Upper lobe of left lung (tissue), 6 donors: ENCODE results near the gene LRRC10B. TPM values are rescaled to one million over a fixed set of nuclear protein-coding genes. Genes with fewer than 3 reads are reported as not detected.

Source experiments
- ATAC-seq, 2 donors: fragments of 200-7000 bp; cut with Tn5 transposase; one replicate each; pipeline ENCODE4 v1.9.1; 2022; ENCODE audit warnings: mild to moderate bottlenecking in 2 of 2, moderate library complexity in 2 of 2; ENCODE audit not compliant: low FRiP score in 2 of 2
- DNase-seq, 2 donors: peaks; one replicate each; pipeline ENCODE4 v3.0.0-alpha.2; 2019 to 2020
- H3K27ac ChIP-seq, 4 donors: fragments of 200-600 bp; sonication (generic); one replicate each; pipeline ENCODE4 v1.5.1; 2016 to 2019
- H3K27me3 ChIP-seq, 4 donors: fragments of 200-600 bp; sonication (generic); one replicate each; pipeline ENCODE4 v1.5.1; 2017 to 2019
- H3K36me3 ChIP-seq, 4 donors: fragments of 200-600 bp; sonication (generic); one replicate each; pipeline ENCODE4 v1.5.1; 2016 to 2019
- H3K4me1 ChIP-seq, 4 donors: fragments of 200-600 bp; sonication (generic); one replicate each; pipeline ENCODE4 v1.5.1; 2018 to 2019
- H3K4me3 ChIP-seq, 4 donors: fragments of 200-600 bp; sonication (generic); one replicate each; pipeline ENCODE4 v1.5.1; 2017 to 2019; ENCODE audit warnings: mild to moderate bottlenecking in 2 of 4, moderate library complexity in 1 of 4
- H3K9me3 ChIP-seq, 4 donors: fragments of 200-600 bp; sonication (generic); one replicate each; pipeline ENCODE4 v1.5.1; 2018 to 2019
- EP300 ChIP-seq, 4 donors: sonication (generic); formaldehyde crosslinking; IDR thresholded peaks; one replicate each; pipeline ENCODE4 v1.5.1; 2017; ENCODE audit warnings: antibody characterized with exemption in 4 of 4, control low read depth in 2 of 4
- POLR2A ChIP-seq, 4 donors: fragments of 450-650 bp; IDR thresholded peaks; one replicate each; pipeline ENCODE4 v1.5.1; 2016 to 2017; ENCODE audit warnings: antibody characterized with exemption in 4 of 4, mild to moderate bottlenecking in 2 of 4
- POLR2AphosphoS5 ChIP-seq, 2 donors: sonication (generic); formaldehyde crosslinking; IDR thresholded peaks; one replicate each; pipeline ENCODE4 v1.5.1; 2017; ENCODE audit warnings: antibody characterized with exemption in 2 of 2
- WGBS, 2 donors: methylation state at CpG; one replicate each; pipeline ENCODE4 v1.1.5; 2017 to 2018; 5-methylcytosine and 5-hydroxymethylcytosine counted together
- total RNA-seq, 6 donors: library from RNA; depleted of rRNA in 4 of 6; stranded (reverse); fragments of >200 nt in 4 of 6; gene quantifications; one replicate each; pipeline versions ENCODE4 v1.1.0 to v1.2.1, GENCODE V29; 2016 to 2021
- TF ChIP-seq, protein P1 (sequence below), 6 experiments: fragments of 450-650 bp in 4 of 6; fragments of 200-600 bp in 2 of 6; sonication (generic) in 2 of 6; IDR thresholded peaks; one replicate each; pipeline ENCODE4 v1.5.1; 2016 to 2019; ENCODE audit warnings: antibody characterized with exemption in 6 of 6
- donor health status: DM: no; HTN: no; CAD: no; lungs with moderate emphysema.
- donor health status: DM: no; HTN: yes; CAD: no; lungs with severe emphysema.

Gene LRRC10B
- total RNA-seq, 6 donors from 2014 or later = 0.31 to 24.2 (median 8.5) TPM

DNA sequence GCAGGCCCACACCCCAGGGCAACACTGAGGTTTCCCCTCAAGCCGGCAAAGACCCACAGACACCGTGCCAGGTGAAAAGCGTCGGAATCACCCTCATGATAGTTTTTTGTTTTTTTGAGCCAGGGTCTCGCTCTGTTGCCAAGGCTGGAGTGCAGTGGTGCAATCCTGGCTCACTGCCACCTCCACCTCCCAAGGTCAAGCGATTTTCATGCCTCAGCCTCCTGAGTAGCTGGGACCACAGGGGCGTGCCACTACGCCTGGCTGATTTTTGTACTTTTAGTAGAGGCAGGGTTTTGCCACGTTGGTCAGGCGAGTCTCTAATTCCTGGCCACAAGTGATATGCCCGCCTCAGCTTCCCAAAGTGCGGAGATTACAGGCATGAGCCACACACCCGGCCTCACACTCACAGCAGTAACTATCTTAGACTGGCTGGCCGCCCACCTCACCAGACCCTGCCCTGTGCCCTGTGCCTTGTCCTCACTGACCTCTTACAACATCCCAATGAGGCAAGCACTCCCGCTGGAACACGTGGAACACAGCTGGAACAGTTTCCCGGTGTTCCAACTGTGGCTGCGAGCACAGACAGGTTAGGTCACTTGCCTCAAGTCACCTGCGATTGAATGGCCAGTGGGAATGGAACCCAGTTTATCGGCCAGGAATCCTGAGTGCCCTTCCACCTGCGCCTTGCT lies 21.1 kb downstream of the LRRC10B start:
- Histone ChIP-seq H3K9me3 (no peaks in the 10 kb centered on the region), H3K27me3 (no peaks in the 10 kb centered on the region), H3K36me3 (no peaks in the 10 kb centered on the region), H3K27ac (peak overlapping the region in 1 of 4 donors; percentile 56), H3K4me1 (peaks cover 6 to 21% (median 13%) of the 10 kb centered on the region in 4 donors), H3K4me3 (no peak overlapping the region)
- TF ChIP-seq, protein P1, sequence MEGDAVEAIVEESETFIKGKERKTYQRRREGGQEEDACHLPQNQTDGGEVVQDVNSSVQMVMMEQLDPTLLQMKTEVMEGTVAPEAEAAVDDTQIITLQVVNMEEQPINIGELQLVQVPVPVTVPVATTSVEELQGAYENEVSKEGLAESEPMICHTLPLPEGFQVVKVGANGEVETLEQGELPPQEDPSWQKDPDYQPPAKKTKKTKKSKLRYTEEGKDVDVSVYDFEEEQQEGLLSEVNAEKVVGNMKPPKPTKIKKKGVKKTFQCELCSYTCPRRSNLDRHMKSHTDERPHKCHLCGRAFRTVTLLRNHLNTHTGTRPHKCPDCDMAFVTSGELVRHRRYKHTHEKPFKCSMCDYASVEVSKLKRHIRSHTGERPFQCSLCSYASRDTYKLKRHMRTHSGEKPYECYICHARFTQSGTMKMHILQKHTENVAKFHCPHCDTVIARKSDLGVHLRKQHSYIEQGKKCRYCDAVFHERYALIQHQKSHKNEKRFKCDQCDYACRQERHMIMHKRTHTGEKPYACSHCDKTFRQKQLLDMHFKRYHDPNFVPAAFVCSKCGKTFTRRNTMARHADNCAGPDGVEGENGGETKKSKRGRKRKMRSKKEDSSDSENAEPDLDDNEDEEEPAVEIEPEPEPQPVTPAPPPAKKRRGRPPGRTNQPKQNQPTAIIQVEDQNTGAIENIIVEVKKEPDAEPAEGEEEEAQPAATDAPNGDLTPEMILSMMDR (IDR thresholded peaks at IDR 0.05) = no peak
- TF ChIP-seq EP300 (IDR thresholded peaks at IDR 0.05) (peak in 1 of 4 donors; percentile 86), POLR2AphosphoS5 (IDR thresholded peaks at IDR 0.05) (peak; percentile 16 to 66)
- DNase-seq (peak in 1 of 2 donors; percentile 84), ATAC-seq (peak in 1 of 2 donors; percentile 47)
- WGBS, 2 donors = 69 to 78% methylated on average over 19 to 21 of the region's 21 CpGs

DNA sequence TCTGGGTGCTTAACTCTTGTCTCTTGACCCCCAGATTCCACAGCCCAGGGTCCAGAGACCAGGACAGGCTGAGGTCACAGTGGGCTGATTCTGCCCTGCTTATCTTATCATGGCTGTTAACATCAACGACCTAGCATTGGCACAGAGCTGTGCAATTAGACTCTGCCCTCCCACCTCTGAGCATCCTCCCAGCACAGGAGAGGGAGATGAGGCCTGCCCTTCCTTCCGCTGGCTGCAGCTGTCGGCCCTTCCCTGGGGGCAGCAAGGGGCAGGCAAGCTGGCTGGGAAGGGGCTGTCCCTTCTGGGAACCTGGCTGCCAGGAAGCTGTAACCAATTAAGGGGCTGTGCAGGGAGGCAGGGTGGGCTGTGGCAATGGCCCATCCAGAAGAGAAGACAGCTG lies 22.5 kb downstream of the LRRC10B start:
- ATAC-seq (no peak), DNase-seq (no peak)
- H3K9me3 ChIP-seq = no peaks in the 10 kb centered on the region
- no peak overlapping the region for H3K4me3 ChIP-seq
- no peak overlapping the region for H3K27ac ChIP-seq
- TF ChIP-seq EP300 (IDR thresholded peaks at IDR 0.05) (no peak), POLR2AphosphoS5 (IDR thresholded peaks at IDR 0.05) (no peak), POLR2A (IDR thresholded peaks at IDR 0.05) (no peak)
- TF ChIP-seq, protein P1 (IDR thresholded peaks at IDR 0.05) = no peak
- H3K4me1 ChIP-seq = peaks cover 6 to 21% (median 13%) of the 10 kb centered on the region in 4 donors
- H3K36me3 ChIP-seq = no peaks in the 10 kb centered on the region
- WGBS, 2 donors = 65 to 68% methylated on average over 3 of the region's 3 CpGs
- no peaks in the 10 kb centered on the region for H3K27me3 ChIP-seq

GRCh38 chr11:61532134-61533038 lies 23.8 kb downstream of the LRRC10B start:
- TF ChIP-seq POLR2A (IDR thresholded peaks at IDR 0.05) = no peak
- TF ChIP-seq, protein P1 (IDR thresholded peaks at IDR 0.05) = peak; percentile 34 to 83 (median 59)
- TF ChIP-seq EP300 (IDR thresholded peaks at IDR 0.05) = no peak
- TF ChIP-seq POLR2AphosphoS5 (IDR thresholded peaks at IDR 0.05) = no peak
- 74 to 79% methylated on average over 6 to 10 of the region's 10 CpGs for WGBS, 2 donors
- H3K4me1 ChIP-seq = peaks cover 6 to 21% (median 13%) of the 10 kb centered on the region in 4 donors
- H3K27me3 ChIP-seq = no peaks in the 10 kb centered on the region
- H3K36me3 ChIP-seq = no peaks in the 10 kb centered on the region
- H3K9me3 ChIP-seq = no peaks in the 10 kb centered on the region
- DNase-seq (peak in 1 of 2 donors; percentile 65), ATAC-seq (peak in 1 of 2 donors; percentile 34)
- H3K4me3 ChIP-seq = no peak overlapping the region
- H3K27ac ChIP-seq = no peak overlapping the region

DNA sequence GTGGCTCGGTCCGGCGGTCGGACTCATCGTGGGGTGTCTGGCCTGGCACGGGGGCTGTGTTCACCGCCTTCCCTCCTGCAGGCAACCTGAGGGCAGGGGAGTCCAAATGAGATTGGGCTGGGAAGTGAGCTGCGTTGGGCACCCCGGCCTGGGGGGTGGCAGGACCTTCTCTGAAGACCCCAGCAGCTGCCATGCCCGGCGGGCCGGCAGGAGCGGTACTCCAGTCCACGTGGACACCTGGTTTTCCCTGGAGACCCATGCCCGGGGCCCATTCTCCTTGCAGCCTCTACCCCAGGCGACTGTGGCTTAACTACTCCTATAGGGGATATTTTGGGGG lies 24.5 kb downstream of the LRRC10B start:
- H3K36me3 ChIP-seq = no peaks in the 10 kb centered on the region
- WGBS, 2 donors = 82 to 93% methylated on average over 5 to 16 of the region's 16 CpGs
- no peaks in the 10 kb centered on the region for H3K9me3 ChIP-seq
- no peak overlapping the region for H3K27ac ChIP-seq
- DNase-seq (no peak), ATAC-seq (no peak)
- TF ChIP-seq, protein P1 (IDR thresholded peaks at IDR 0.05) = no peak
- TF ChIP-seq EP300 (IDR thresholded peaks at IDR 0.05) (no peak), POLR2A (IDR thresholded peaks at IDR 0.05) (no peak), POLR2AphosphoS5 (IDR thresholded peaks at IDR 0.05) (no peak)
- H3K4me1 ChIP-seq = peaks cover 6 to 21% (median 13%) of the 10 kb centered on the region in 4 donors
- H3K4me3 ChIP-seq = no peak overlapping the region
- no peaks in the 10 kb centered on the region for H3K27me3 ChIP-seq
